H9 (cell line): ENCODE data around the gene SLC17A6. TPM values are rescaled to one million over a fixed set of nuclear protein-coding genes. Genes with fewer than 3 reads are reported as not detected.

Experiments used
- DNase-seq: peaks from one replicate; pipeline ENCODE4 v3.0.0-alpha.2; 2017
- H2AFZ ChIP-seq: one replicate; pipeline ENCODE4 v1.6.1; 2013; ENCODE audit warnings: mild to moderate bottlenecking, low read length, control low read depth, moderate library complexity
- H2AK5ac ChIP-seq: 2 replicates; pipeline ENCODE4 v1.6.1; 2013; ENCODE audit warnings: low read length, control low read depth, mixed read lengths; ENCODE audit not compliant: insufficient read length
- H2BK120ac ChIP-seq: one replicate; pipeline ENCODE4 v1.6.1; 2013; ENCODE audit warnings: low read depth, mild to moderate bottlenecking, low read length, control low read depth, inconsistent platforms; ENCODE audit not compliant: poor library complexity, severe bottlenecking
- H2BK12ac ChIP-seq: 2 replicates; pipeline ENCODE4 v1.6.1; 2013; ENCODE audit warnings: low read length, control low read depth, mixed read lengths, low read depth; ENCODE audit not compliant: insufficient read length
- H2BK15ac ChIP-seq: 2 replicates; pipeline ENCODE4 v1.6.1; 2013; ENCODE audit warnings: low read depth, low read length, control low read depth
- H2BK20ac ChIP-seq: one replicate; pipeline ENCODE4 v1.6.1; 2013; ENCODE audit warnings: low read depth, mild to moderate bottlenecking, low read length, control low read depth, inconsistent platforms; ENCODE audit not compliant: poor library complexity, severe bottlenecking
- H2BK5ac ChIP-seq: 2 replicates; pipeline ENCODE4 v1.6.1; 2013; ENCODE audit warnings: low read length, control low read depth, mixed read lengths; ENCODE audit not compliant: insufficient read length
- H3K14ac ChIP-seq: 2 replicates; pipeline ENCODE4 v1.6.1; 2013; ENCODE audit warnings: low read length, control low read depth; ENCODE audit not compliant: insufficient read depth
- H3K18ac ChIP-seq: 2 replicates; pipeline ENCODE4 v1.6.1; 2013; ENCODE audit warnings: low read depth, mild to moderate bottlenecking, mixed read lengths, low read length, control low read depth; ENCODE audit not compliant: insufficient read length
- H3K23ac ChIP-seq: 2 replicates; pipeline ENCODE4 v1.6.1; 2013; ENCODE audit warnings: low read length, control low read depth, mixed read lengths, low read depth; ENCODE audit not compliant: insufficient read length
- H3K23me2 ChIP-seq: 2 replicates; pipeline ENCODE4 v1.6.1; 2013; ENCODE audit warnings: low read depth, mild to moderate bottlenecking, mixed read lengths, low read length, control low read depth; ENCODE audit not compliant: insufficient read length, poor library complexity, severe bottlenecking
- H3K27ac ChIP-seq: 2 replicates; pipeline ENCODE4 v1.5.1; 2013; ENCODE audit warnings: low read length, control low read depth, mixed read lengths, low read depth; ENCODE audit not compliant: insufficient read length
- H3K27me3 ChIP-seq: 2 replicates; pipeline ENCODE4 v1.6.1; 2013; ENCODE audit warnings: low read length, control low read depth, inconsistent platforms; ENCODE audit not compliant: insufficient read depth
- H3K4ac ChIP-seq: 2 replicates; pipeline ENCODE4 v1.6.1; 2013; ENCODE audit warnings: low read depth, mild to moderate bottlenecking, control low read depth, inconsistent platforms, low read length, moderate library complexity
- H3K4me1 ChIP-seq: 2 replicates; pipeline ENCODE4 v1.6.1; 2013; ENCODE audit warnings: low read length, control low read depth, inconsistent platforms; ENCODE audit not compliant: insufficient read depth
- H3K4me2 ChIP-seq: 2 replicates; pipeline ENCODE4 v1.6.1; 2013; ENCODE audit warnings: low read length, control low read depth, mixed read lengths; ENCODE audit not compliant: insufficient read length, insufficient read depth
- H3K56ac ChIP-seq: 2 replicates; pipeline ENCODE4 v1.6.1; 2013; ENCODE audit warnings: low read depth, mild to moderate bottlenecking, mixed read lengths, low read length, control low read depth; ENCODE audit not compliant: insufficient read length
- H3K79me1 ChIP-seq: 2 replicates; pipeline ENCODE4 v1.6.1; 2013; ENCODE audit warnings: low read depth, mild to moderate bottlenecking, moderate library complexity, low read length, control low read depth, inconsistent platforms; ENCODE audit not compliant: insufficient read depth, poor library complexity, severe bottlenecking
- H3K79me2 ChIP-seq: 2 replicates; pipeline ENCODE4 v1.6.1; 2013; ENCODE audit warnings: low read length, control low read depth, inconsistent platforms; ENCODE audit not compliant: insufficient read depth
- H3K9ac ChIP-seq: 2 replicates; pipeline ENCODE4 v1.6.1; 2013; ENCODE audit warnings: low read length, control low read depth, mixed read lengths; ENCODE audit not compliant: insufficient read length; ENCODE audit errors: extremely low read depth
- H3K9me3 ChIP-seq: one replicate; pipeline ENCODE4 v1.6.1; 2013; ENCODE audit warnings: low read depth, low read length, inconsistent platforms; ENCODE audit not compliant: control insufficient read depth
- H3T11ph ChIP-seq: one replicate; pipeline ENCODE4 v1.6.1; 2013; ENCODE audit warnings: mild to moderate bottlenecking, low read length, control low read depth, inconsistent platforms
- H4K20me1 ChIP-seq: one replicate; pipeline ENCODE4 v1.6.1; 2013; ENCODE audit not compliant: control insufficient read depth, insufficient read length, insufficient read depth
- H4K5ac ChIP-seq: 2 replicates; pipeline ENCODE4 v1.6.1; 2013; ENCODE audit warnings: low read depth, mild to moderate bottlenecking, mixed read lengths, low read length, control low read depth; ENCODE audit not compliant: insufficient read length
- H4K8ac ChIP-seq: replicated peaks from 2 replicates; pipeline ENCODE4 v1.6.1; 2013; ENCODE audit warnings: low read length, control low read depth, mixed read lengths, low read depth; ENCODE audit not compliant: insufficient read length
- H4K91ac ChIP-seq: 2 replicates; pipeline ENCODE4 v1.6.1; 2013; ENCODE audit warnings: low read depth, mild to moderate bottlenecking, moderate library complexity, mixed read lengths, low read length, control low read depth; ENCODE audit not compliant: insufficient read length
- H3K27ac Mint-ChIP-seq, 3 experiments: 2 replicates in 2 of 3; 3 replicates in 1 of 3; pipeline ENCODE4 v1.8.0; 2020 to 2021; ENCODE audit warnings: mixed read lengths in 3 of 3, mild to moderate bottlenecking in 1 of 3, moderate library complexity in 1 of 3
- H3K27me3 Mint-ChIP-seq: 2 replicates; pipeline ENCODE4 v1.8.0; 2021; ENCODE audit warnings: low read depth, mild to moderate bottlenecking, moderate library complexity, mixed read lengths
- H3K36me3 Mint-ChIP-seq, 3 experiments: 2 replicates in 2 of 3; 3 replicates in 1 of 3; pipeline ENCODE4 v1.8.0; 2020 to 2021; ENCODE audit warnings: low read depth in 3 of 3, mixed read lengths in 3 of 3; ENCODE audit not compliant: insufficient read depth in 1 of 3
- H3K4me1 Mint-ChIP-seq, 2 experiments: 2 replicates each; pipeline ENCODE4 v1.8.0; 2020; ENCODE audit warnings: mixed read lengths in 2 of 2
- H3K4me3 Mint-ChIP-seq, 2 experiments: 2 replicates in 1 of 2; 3 replicates in 1 of 2; pipeline ENCODE4 v1.8.0; 2020 to 2021; ENCODE audit warnings: mild to moderate bottlenecking in 2 of 2, mixed read lengths in 2 of 2, moderate library complexity in 1 of 2
- H3K9me3 Mint-ChIP-seq, 2 experiments: 2 replicates in 1 of 2; 3 replicates in 1 of 2; pipeline ENCODE4 v1.8.0; 2020; ENCODE audit warnings: mild to moderate bottlenecking in 2 of 2, mixed read lengths in 2 of 2, moderate library complexity in 1 of 2
- WGBS: extraction: QIAGEN DNeasy Blood & Tissue Kit; methylation state at CpG from one replicate; pipeline ENCODE4 v1.1.7; 2013; ENCODE audit warnings: missing lambda C conversion rate, low lambda C conversion rate, mixed read lengths; ENCODE audit not compliant: insufficient read length; ENCODE audit errors: extremely low coverage; 5-methylcytosine and 5-hydroxymethylcytosine counted together
- total RNA-seq: library from RNA; stranded (reverse); gene quantifications from 2 replicates; pipeline ENCODE4 v1.2.1, GENCODE V29; 2021
- TF ChIP-seq, protein P1 (sequence below): fragments of 200-600 bp; sonication (generic); conservative IDR thresholded peaks from 3 replicates; pipeline ENCODE4 v1.8.0; 2021; ENCODE audit warnings: antibody characterized with exemption, mild to moderate bottlenecking

SLC17A6 gene
- total RNA-seq, 1 experiment from 2014 or later: not detected

DNA sequence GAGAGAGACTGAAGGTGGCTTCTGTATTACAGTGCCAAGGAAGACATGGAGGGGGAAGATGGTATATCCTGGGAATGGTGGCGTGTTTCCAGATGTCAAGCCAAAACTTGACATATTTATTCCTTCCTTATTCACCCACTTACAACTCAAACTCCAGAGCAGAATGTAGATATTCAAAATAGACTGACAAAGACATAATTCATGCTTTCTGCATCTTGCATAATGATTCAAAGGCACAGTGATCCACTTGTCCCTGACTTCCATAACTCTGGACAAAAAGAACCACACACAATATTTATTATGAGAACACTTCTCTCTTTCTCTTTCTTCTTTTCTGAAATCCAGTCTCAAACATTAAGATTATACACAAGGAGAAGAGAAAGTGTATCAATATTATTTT is 48.9 kb downstream of the SLC17A6 start:
- no peak overlapping the region for H3K4me3 Mint-ChIP-seq
- Histone ChIP-seq H4K91ac (no peak overlapping the region), H3K23me2 (no peaks in the 10 kb centered on the region), H3K79me1 (no peaks in the 10 kb centered on the region), H3K4ac (no peak overlapping the region), H3K4me1 (no peaks in the 10 kb centered on the region; the same call in 1 of the 2 replicates), H4K8ac (no peak overlapping the region), H3K27ac (no peak overlapping the region), H3K4me2 (no peak overlapping the region), H2BK5ac (no peak overlapping the region), H2BK15ac (no peak overlapping the region), H3K56ac (no peak overlapping the region), H3K18ac (no peak overlapping the region), H2BK120ac (no peak overlapping the region), H2BK12ac (no peak overlapping the region), H4K20me1 (no peaks in the 10 kb centered on the region), H3K23ac (no peak overlapping the region), H2AFZ (no peak overlapping the region), H3K9ac (no peak overlapping the region), H4K5ac (no peak overlapping the region), H3K27me3 (no peaks in the 10 kb centered on the region), H3T11ph (no peak overlapping the region), H2AK5ac (no peak overlapping the region), H3K79me2 (no peaks in the 10 kb centered on the region), H2BK20ac (no peak overlapping the region), H3K14ac (no peak overlapping the region), H3K9me3 (no peaks in the 10 kb centered on the region)
- no peak overlapping the region for H3K27ac Mint-ChIP-seq
- no peaks in the 10 kb centered on the region for H3K36me3 Mint-ChIP-seq
- no peaks in the 10 kb centered on the region; a peak in 1 of 4 replicates for H3K4me1 Mint-ChIP-seq
- TF ChIP-seq, protein P1, sequence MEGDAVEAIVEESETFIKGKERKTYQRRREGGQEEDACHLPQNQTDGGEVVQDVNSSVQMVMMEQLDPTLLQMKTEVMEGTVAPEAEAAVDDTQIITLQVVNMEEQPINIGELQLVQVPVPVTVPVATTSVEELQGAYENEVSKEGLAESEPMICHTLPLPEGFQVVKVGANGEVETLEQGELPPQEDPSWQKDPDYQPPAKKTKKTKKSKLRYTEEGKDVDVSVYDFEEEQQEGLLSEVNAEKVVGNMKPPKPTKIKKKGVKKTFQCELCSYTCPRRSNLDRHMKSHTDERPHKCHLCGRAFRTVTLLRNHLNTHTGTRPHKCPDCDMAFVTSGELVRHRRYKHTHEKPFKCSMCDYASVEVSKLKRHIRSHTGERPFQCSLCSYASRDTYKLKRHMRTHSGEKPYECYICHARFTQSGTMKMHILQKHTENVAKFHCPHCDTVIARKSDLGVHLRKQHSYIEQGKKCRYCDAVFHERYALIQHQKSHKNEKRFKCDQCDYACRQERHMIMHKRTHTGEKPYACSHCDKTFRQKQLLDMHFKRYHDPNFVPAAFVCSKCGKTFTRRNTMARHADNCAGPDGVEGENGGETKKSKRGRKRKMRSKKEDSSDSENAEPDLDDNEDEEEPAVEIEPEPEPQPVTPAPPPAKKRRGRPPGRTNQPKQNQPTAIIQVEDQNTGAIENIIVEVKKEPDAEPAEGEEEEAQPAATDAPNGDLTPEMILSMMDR: no peak
- H3K27me3 Mint-ChIP-seq: no peaks in the 10 kb centered on the region; the same call in 1 of the 2 replicates
- no CpG with 5 or more reads among the region's 1 CpG for WGBS
- H3K9me3 Mint-ChIP-seq: no peaks in the 10 kb centered on the region
- no peak for DNase-seq
